ENCODE measurements around the gene ZNF324B. TPM values are rescaled to one million over a fixed set of nuclear protein-coding genes. Genes with fewer than 3 reads are reported as not detected.
"Not testable (repeated sequence)": the region's sequence is repeated elsewhere in the genome, so short reads cannot be mapped to it uniquely, and the experiment has no call there.

Gene ZNF324B
- 1 to 10 TPM; 5.8 to 6.2 TPM for total RNA-seq

GRCh38 chr19:58451358-58452101 is at the start of gene ZNF324B:
Gene ZNF324B (plus strand): TSS chr19:58451622. CDS start chr19:58453702, 2,080 bp downstream.
- H3K27me3 Mint-ChIP-seq (ENCODE audit: low read depth) = peaks cover 11% of the 10 kb centered on the region
- intact Hi-C loops (cut with micrococcal nuclease) = loop anchor here (1.0 kb wide), 5 partner anchors 11 to 269 kb away; partner anchors contain the start of genes ZNF132, ZNF324 and ZNF837
- H3K4me3 Mint-ChIP-seq = peak within 1 kb of the TSS; percentile 79
- H3K4me1 Mint-ChIP-seq (ENCODE audit: low read depth) = peaks cover 21% of the 10 kb centered on the region
- peak; percentile 97 for DNase-seq
- H3K9me3 Mint-ChIP-seq = peaks cover 8% of the 10 kb centered on the region
- H3K27ac Mint-ChIP-seq = no peak within 1 kb of the TSS
- CTCF ChIA-PET = no interaction called here
- peaks cover 19% of the 10 kb centered on the region for H3K36me3 Mint-ChIP-seq (ENCODE audit: low read depth)

GRCh38 chr19:58401840-58402421 is 49.5 kb upstream of the ZNF324B start:
- intact Hi-C loops (cut with micrococcal nuclease) = loop anchor here (1.0 kb wide), 6 partner anchors 15 to 76 kb away; partner anchors contain the start of genes RPS5, ZNF132, ZNF446 and ZNF497
- Mint-ChIP-seq H3K36me3 (ENCODE audit: low read depth) (no peaks in the 10 kb centered on the region), H3K4me1 (ENCODE audit: low read depth) (peaks cover 14% of the 10 kb centered on the region), H3K27ac (no peak overlapping the region), H3K9me3 (no peaks in the 10 kb centered on the region), H3K27me3 (ENCODE audit: low read depth) (peaks cover 11% of the 10 kb centered on the region), H3K4me3 (peak overlapping the region; percentile 94)
- no peak for DNase-seq
- CTCF ChIA-PET = interaction anchor here (1.4 kb wide), 1 partner anchor 118 kb away, joined by 5 read pairs; no protein-coding TSS in a partner anchor

- intact Hi-C loops (cut with micrococcal nuclease); H3K4me3 Mint-ChIP-seq; DNase-seq; H3K27ac Mint-ChIP-seq; CTCF ChIA-PET; H3K27me3 Mint-ChIP-seq (ENCODE audit: low read depth); H3K36me3 Mint-ChIP-seq (ENCODE audit: low read depth); H3K9me3 Mint-ChIP-seq: not testable (repeated sequence)
- H3K4me1 Mint-ChIP-seq (ENCODE audit: low read depth) = peaks cover 24% of the 10 kb centered on the region
Measured at GRCh38 chr19:58403920-58404478, 47.4 kb upstream of the ZNF324B start.

GRCh38 chr19:58406818-58407657 is 44.4 kb upstream of the ZNF324B start:
- H3K4me3 Mint-ChIP-seq = peak overlapping the region; percentile 89
- DNase-seq = no peak
- CTCF ChIA-PET = no interaction called here
- peaks cover 28% of the 10 kb centered on the region for H3K4me1 Mint-ChIP-seq (ENCODE audit: low read depth)
- no peaks in the 10 kb centered on the region for H3K9me3 Mint-ChIP-seq
- H3K27ac Mint-ChIP-seq = peak overlapping the region; percentile 93
- intact Hi-C loops (cut with micrococcal nuclease) = loop anchor here (5.0 kb wide), 1 partner anchor 90 kb away; no protein-coding TSS in a partner anchor
- no peaks in the 10 kb centered on the region for H3K27me3 Mint-ChIP-seq (ENCODE audit: low read depth)
- H3K36me3 Mint-ChIP-seq (ENCODE audit: low read depth) = peaks cover 6% of the 10 kb centered on the region

- Mint-ChIP-seq H3K4me1 (ENCODE audit: low read depth) (peaks cover 30% of the 10 kb centered on the region), H3K27me3 (ENCODE audit: low read depth) (no peaks in the 10 kb centered on the region), H3K9me3 (no peaks in the 10 kb centered on the region), H3K36me3 (ENCODE audit: low read depth) (peaks cover 10% of the 10 kb centered on the region), H3K4me3 (peak overlapping the region; percentile 89), H3K27ac (peak overlapping the region; percentile 93)
- CTCF ChIA-PET = no interaction called here
- intact Hi-C loops (cut with micrococcal nuclease) = loop anchor here (1.0 to 5.0 kb wide), 11 partner anchors 20 to 224 kb away; partner anchors contain the start of genes ERVK3-1, RPS5, ZNF132 and ZNF274
- DNase-seq = no peak
Measured at GRCh38 chr19:58407658-58408151, 43.7 kb upstream of the ZNF324B start.

GRCh38 chr19:58408152-58409009 is 43.0 kb upstream of the ZNF324B start, which contains the start of gene ZNF584:
Gene ZNF584 (plus strand): TSS chr19:58408649. CDS start chr19:58409148, 499 bp downstream.
- CTCF ChIA-PET = no interaction called here
- no peaks in the 10 kb centered on the region for H3K27me3 Mint-ChIP-seq (ENCODE audit: low read depth)
- intact Hi-C loops (cut with micrococcal nuclease) = loop anchor here (1.0 to 5.0 kb wide), 11 partner anchors 21 to 225 kb away; partner anchors contain the start of genes ERVK3-1, RPS5, ZNF132 and ZNF274

GRCh38 chr19:58409010-58409790 is 42.2 kb upstream of the ZNF324B start:
- H3K9me3 Mint-ChIP-seq = no peaks in the 10 kb centered on the region
- H3K4me3 Mint-ChIP-seq = peak overlapping the region; percentile 89
- peak overlapping the region; percentile 57 for H3K27ac Mint-ChIP-seq
- H3K4me1 Mint-ChIP-seq (ENCODE audit: low read depth) = peaks cover 30% of the 10 kb centered on the region
- CTCF ChIA-PET = no interaction called here
- peaks cover 15% of the 10 kb centered on the region for H3K36me3 Mint-ChIP-seq (ENCODE audit: low read depth)
- intact Hi-C loops (cut with micrococcal nuclease) = loop anchor here (2.0 to 5.0 kb wide), 4 partner anchors 46 to 88 kb away; partner anchors contain the start of genes ZNF324, ZNF497 and ZSCAN22
- H3K27me3 Mint-ChIP-seq (ENCODE audit: low read depth) = no peaks in the 10 kb centered on the region
- DNase-seq = peak; percentile 36

More at GRCh38 chr19:58408152-58409009, 43.0 kb upstream of the ZNF324B start, which contains the start of gene ZNF584:
- Mint-ChIP-seq H3K9me3 (no peaks in the 10 kb centered on the region), H3K36me3 (ENCODE audit: low read depth) (peaks cover 13% of the 10 kb centered on the region), H3K27ac (peak within 1 kb of the TSS; percentile 93), H3K4me1 (ENCODE audit: low read depth) (peaks cover 30% of the 10 kb centered on the region), H3K4me3 (peak within 1 kb of the TSS; percentile 89)
- peak; percentile 97 for DNase-seq

GRCh38 chr19:58416604-58417003 is 34.8 kb upstream of the ZNF324B start:
- CTCF ChIA-PET = no interaction called here
- intact Hi-C loops (cut with micrococcal nuclease) = no loop called here

GRCh38 chr19:58417071-58417470 is 34.4 kb upstream of the ZNF324B start:
- CTCF ChIA-PET = interaction anchor here (0.9 kb wide), 1 partner anchor 9 kb away, joined by 3 read pairs; no protein-coding TSS in a partner anchor

More at GRCh38 chr19:58416604-58417003, 34.8 kb upstream of the ZNF324B start:
- Mint-ChIP-seq H3K27ac (no peak overlapping the region), H3K9me3 (peaks cover 2% of the 10 kb centered on the region), H3K4me1 (ENCODE audit: low read depth) (peaks cover 3% of the 10 kb centered on the region), H3K36me3 (ENCODE audit: low read depth) (peaks cover 57% of the 10 kb centered on the region), H3K4me3 (no peak overlapping the region), H3K27me3 (ENCODE audit: low read depth) (no peaks in the 10 kb centered on the region)
- no peak for DNase-seq

GRCh38 chr19:58428617-58429016 is 22.8 kb upstream of the ZNF324B start:
- Mint-ChIP-seq H3K27ac (no peak overlapping the region), H3K4me1 (ENCODE audit: low read depth) (no peaks in the 10 kb centered on the region), H3K9me3 (peaks cover 51% of the 10 kb centered on the region), H3K27me3 (ENCODE audit: low read depth) (no peaks in the 10 kb centered on the region), H3K4me3 (no peak overlapping the region), H3K36me3 (ENCODE audit: low read depth) (peaks cover 46% of the 10 kb centered on the region)
- DNase-seq = no peak
- CTCF ChIA-PET = no interaction called here
- intact Hi-C loops (cut with micrococcal nuclease) = no loop called here

More at GRCh38 chr19:58417071-58417470, 34.4 kb upstream of the ZNF324B start:
- no peaks in the 10 kb centered on the region for H3K27me3 Mint-ChIP-seq (ENCODE audit: low read depth)
- peaks cover 2% of the 10 kb centered on the region for H3K9me3 Mint-ChIP-seq
- no peak overlapping the region for H3K4me3 Mint-ChIP-seq
- DNase-seq = no peak
- H3K4me1 Mint-ChIP-seq (ENCODE audit: low read depth) = peaks cover 3% of the 10 kb centered on the region
- intact Hi-C loops (cut with micrococcal nuclease) = no loop called here
- no peak overlapping the region for H3K27ac Mint-ChIP-seq
- peaks cover 60% of the 10 kb centered on the region for H3K36me3 Mint-ChIP-seq (ENCODE audit: low read depth)

Data from activated naive CD4-positive, alpha-beta T cell treated with anti-CD3 and anti-CD28 coated beads for 36 hours (primary cell).